ENCODE data around the gene MISP3.

GRCh38 chr19:14102756-14103155 lies 30.2 kb downstream of the MISP3 start:
- no peak for TF ChIP-seq CTCF (IDR thresholded peaks at IDR 0.05)
- TF ChIP-seq POLR2A (IDR thresholded peaks at IDR 0.05): no peak
